Endothelial cell of umbilical vein (primary cell): ENCODE measurements around the gene CAMKK2. TPM values are rescaled to one million over a fixed set of nuclear protein-coding genes. Genes with fewer than 3 reads are reported as not detected.

ENCODE experiments used
- Bru-seq: library from RNA; stranded (reverse); fragments of 400-500 nt; gene quantifications from one replicate; lab custom pipeline; 2021; lab: Mats Ljungman, UMichigan
- BruChase-seq, 2 experiments: library from RNA; stranded (reverse); fragments of 400-500 nt; gene quantifications; one replicate each; lab custom pipeline; 2021; lab: Mats Ljungman, UMichigan
- BruUV-seq: library from RNA; stranded (reverse); fragments of 400-500 nt; replicated peaks from 2 replicates; lab custom pipeline; 2021; lab: Mats Ljungman, UMichigan
- CTCF ChIA-PET: fragments of 300-600, 350-600 bp; sonication (Branson Sonifier 250); formaldehyde crosslinking; loops from one replicate; lab custom pipeline; 2021; ENCODE audit warnings: antibody characterized with exemption, inconsistent platforms; lab: Charles Lee
- POLR2A ChIA-PET: fragments of 300-600, 350-600 bp; sonication (Branson Sonifier 250); formaldehyde crosslinking; loops from one replicate; lab custom pipeline; 2021; ENCODE audit warnings: antibody characterized with exemption, inconsistent platforms; lab: Charles Lee
- DNase-seq: peaks from one replicate; pipeline ENCODE4 v3.0.0-alpha.2; 2011; ENCODE audit warnings: low read depth, low spot score
- FAIRE-seq: peaks from 2 replicates; lab custom pipeline; 2011; peaks lifted over from hg19 to GRCh38; lab: Jason Lieb, UNC
- H2AFZ ChIP-seq: 2 replicates; pipeline ENCODE4 v1.6.0; 2012; ENCODE audit warnings: low read depth, low read length, control low read depth, inconsistent platforms
- H3K27ac ChIP-seq: 2 replicates; pipeline ENCODE4 v1.5.1; 2011; ENCODE audit warnings: low read depth, mild to moderate bottlenecking, control low read depth, low read length, moderate library complexity; ENCODE audit not compliant: insufficient read depth
- H3K27me3 ChIP-seq, 2 experiments: 2 replicates each; pipeline versions ENCODE4 v1.6.0 to v1.6.1; 2011; ENCODE audit warnings: low read length in 2 of 2, mixed read lengths in 1 of 2; ENCODE audit not compliant: control insufficient read depth in 2 of 2, insufficient read depth in 2 of 2
- H3K36me3 ChIP-seq, 2 experiments: 2 replicates in 1 of 2; 3 replicates in 1 of 2; pipeline ENCODE4 v1.5.1; 2011; ENCODE audit warnings: low read length in 2 of 2, mild to moderate bottlenecking in 1 of 2, moderate library complexity in 1 of 2; ENCODE audit not compliant: control insufficient read depth in 2 of 2, insufficient read depth in 2 of 2; ENCODE audit errors: extremely low read depth in 1 of 2
- H3K4me1 ChIP-seq: 3 replicates; pipeline ENCODE4 v1.5.1; 2011; ENCODE audit warnings: mild to moderate bottlenecking, low read length; ENCODE audit not compliant: control insufficient read depth, insufficient read depth; ENCODE audit errors: extremely low read depth
- H3K4me2 ChIP-seq: 2 replicates; pipeline ENCODE4 v1.6.1; 2011; ENCODE audit warnings: low read length, control low read depth, mixed read lengths; ENCODE audit not compliant: insufficient read depth
- H3K4me3 ChIP-seq, 3 experiments: fragments of 200-600 bp in 1 of 3; sonication (generic), shearing (Covaris generic) in 1 of 3; replicated peaks in 1 of 3; 2 replicates each; pipeline ENCODE4 v1.5.1; 2011 to 2016; ENCODE audit warnings: control low read depth in 3 of 3, low read length in 3 of 3, mild to moderate bottlenecking in 2 of 3, inconsistent platforms in 1 of 3, low read depth in 1 of 3, moderate library complexity in 1 of 3; ENCODE audit not compliant: insufficient read depth in 1 of 3
- H3K79me2 ChIP-seq: 2 replicates; pipeline ENCODE4 v1.6.0; 2012; ENCODE audit warnings: low read length, inconsistent platforms; ENCODE audit not compliant: control insufficient read depth, insufficient read depth
- H3K9ac ChIP-seq: replicated peaks from 2 replicates; pipeline ENCODE3; 2011; ENCODE audit warnings: low read length, control low read depth; ENCODE audit not compliant: insufficient read depth; ENCODE audit errors: extremely low read depth
- H3K9me1 ChIP-seq: replicated peaks from 3 replicates; pipeline ENCODE4 v1.6.0; 2011; ENCODE audit warnings: mild to moderate bottlenecking, low read length; ENCODE audit not compliant: control insufficient read depth, insufficient read depth; ENCODE audit errors: extremely low read depth
- H3K9me3 ChIP-seq: replicated peaks from 2 replicates; pipeline ENCODE4 v1.5.1; 2012; ENCODE audit warnings: low read length, inconsistent platforms; ENCODE audit not compliant: control insufficient read depth, insufficient read depth
- H4K20me1 ChIP-seq: replicated peaks from 2 replicates; pipeline ENCODE3; 2011; ENCODE audit warnings: mild to moderate bottlenecking, low read length; ENCODE audit not compliant: control insufficient read depth, insufficient read depth; ENCODE audit errors: extremely low read depth
- POLR2AphosphoS5 ChIP-seq: IDR thresholded peaks from 2 replicates; pipeline ENCODE4 v1.6.1; 2012; ENCODE audit warnings: low read depth, mild to moderate bottlenecking, control low read depth, low read length, moderate library complexity; ENCODE audit not compliant: insufficient read depth
- dilution Hi-C: fragments of 300-500 bp; cut with MboI; formaldehyde crosslinking; loops from one replicate; pipeline ENCODE4 v1.15.0; 2019; ENCODE audit warnings: low sequenced_read_pairs; ENCODE audit not compliant: extremely low pct_ligation_motif_present
- intact Hi-C: fragments of 100-400 bp; cut with micrococcal nuclease; formaldehyde crosslinking; loops from one replicate; pipeline ENCODE4 v1.10.0; 2022
- long read RNA-seq: library from polyadenylated mRNA; stranded (forward); transcript quantifications from one replicate; pipeline ENCODE4 v2.0.0, GENCODE V29; 2021
- polyA minus RNA-seq, 3 experiments: library from RNA; depleted of rRNA, polyadenylated mRNA; stranded (reverse); fragments of >200 nt; gene quantifications; 1 replicate in 1 of 3; 2 replicates in 2 of 3; pipeline ENCODE4 v1.2.3, GENCODE V29; 2011
- polyA plus RNA-seq, 4 experiments: library from polyadenylated mRNA; depleted of rRNA in 3 of 4; stranded (reverse) in 3 of 4; unstranded in 1 of 4; fragments of >200 nt; gene quantifications; 2 replicates each; pipeline versions ENCODE4 v1.2.1 to v1.2.3, GENCODE V29; 2011 to 2012; ENCODE audit warnings: missing spikeins in 1 of 4
- total RNA-seq: library from RNA; stranded (reverse); gene quantifications from 2 replicates; pipeline ENCODE4 v1.2.3, GENCODE V29; 2021
- TF ChIP-seq, protein P1 (sequence below), 2 donors: IDR thresholded peaks; 1 replicate in 1 of 2; 2 replicates in 1 of 2; pipeline ENCODE4 v1.5.1; 2011; ENCODE audit warnings: low read length in 2 of 2, mild to moderate bottlenecking in 2 of 2, moderate library complexity in 2 of 2, control low read depth in 1 of 2, inconsistent platforms in 1 of 2, low read depth in 1 of 2; ENCODE audit not compliant: insufficient read depth in 1 of 2; ENCODE audit errors: extremely low read depth in 1 of 2

CAMKK2 gene
- total RNA-seq (41.8 and 45.0 TPM in 2 replicates), polyA plus RNA-seq (30.8 and 32.5 TPM in 2 replicates), polyA minus RNA-seq (44.4 and 45.0 TPM in 2 replicates), Bru-seq, nascent RNA (percentile 70 among the genes with signal in this experiment), BruChase-seq, experiment 1, labeled RNA remaining after a 6-hour chase (percentile 78 among the genes with signal in this experiment), BruChase-seq, experiment 2, labeled RNA remaining after a 2-hour chase (percentile 71 among the genes with signal in this experiment)
- 28.4 and 31.0 TPM in 2 replicates for polyA plus RNA-seq (2011; cell fraction: cytosol; rRNA removed)
- 45.6 and 47.1 TPM in 2 replicates for polyA plus RNA-seq (2011; cell fraction: nucleus; rRNA removed)
- 33.3 and 39.7 TPM in 2 replicates for polyA plus RNA-seq (2012)
- polyA minus RNA-seq (2011; cell fraction: cytosol; rRNA and poly(A)+ RNA removed): 16.7 TPM
- 31.2 and 32.0 TPM in 2 replicates for polyA minus RNA-seq (2011; cell fraction: nucleus; rRNA and poly(A)+ RNA removed)
- long read RNA-seq, transcript CAMKK2-207 (17 exons, 2,116 nt): minor isoform, 7 of 105 reads
- long read RNA-seq, transcript CAMKK2-208 (16 exons, 2,006 nt): major isoform, 28 of 105 reads
- long read RNA-seq, partial matches to known transcripts: 6 of 105 reads
- long read RNA-seq, other reads (novel, unspliced or antisense): 64 of 105 reads

DNA sequence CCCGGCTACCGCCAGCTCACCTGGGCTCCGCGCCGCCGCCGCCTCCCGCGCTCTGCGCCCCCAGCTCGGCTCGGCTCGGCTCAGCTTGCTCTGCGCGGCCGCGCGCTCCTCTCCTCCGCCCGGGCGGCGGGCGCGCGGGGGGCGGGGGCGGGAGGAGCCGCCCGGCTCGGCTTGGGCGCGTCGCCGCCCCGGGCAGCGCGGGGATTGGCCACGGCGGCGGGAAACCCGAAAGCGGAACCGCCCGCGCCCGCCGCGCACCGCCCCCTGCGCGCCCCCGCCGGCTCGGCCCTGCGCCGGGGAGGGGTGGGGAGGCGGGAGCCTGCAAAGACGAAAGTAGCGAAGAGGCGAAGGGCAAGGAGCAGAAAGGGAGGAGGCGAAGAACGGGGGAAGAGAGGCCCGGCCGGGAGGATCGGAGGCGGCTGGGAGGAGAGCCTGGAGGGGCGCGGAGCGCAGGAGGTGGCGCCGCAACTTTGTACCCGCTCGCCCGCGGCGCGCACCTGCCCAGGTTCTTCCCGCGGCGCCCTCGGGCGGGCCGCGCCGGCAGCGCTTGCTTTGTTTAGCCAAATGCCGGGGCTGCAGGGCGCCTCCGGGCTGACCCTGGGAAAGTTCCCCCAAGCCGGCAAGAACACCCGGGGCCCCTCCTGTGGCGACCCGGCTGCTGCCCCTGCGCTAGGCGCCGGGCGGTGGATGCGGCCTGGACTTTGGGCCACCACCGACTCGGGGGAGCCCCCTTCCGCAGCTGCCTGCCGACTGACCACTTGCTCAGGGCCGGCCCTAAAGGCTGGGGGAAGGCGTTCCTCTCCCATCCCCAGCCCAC is at the start of gene CAMKK2:
CAMKK2 (minus strand) TSS at position 92 of the 817 bp plus-strand sequence. CDS start 22,183 bp downstream, outside the sequence.
- Histone ChIP-seq H3K27ac (peak within 1 kb of the TSS; percentile 63), H3K27me3 (no peaks in the 10 kb centered on the region), H3K79me2 (peaks cover 33% of the 10 kb centered on the region), H3K4me1 (peaks cover 16% of the 10 kb centered on the region), H3K4me3 (peak within 1 kb of the TSS; percentile 77 to 88 (median 77)), H3K9me3 (no peaks in the 10 kb centered on the region), H2AFZ (peak within 1 kb of the TSS; percentile 63), H3K36me3 (no peaks in the 10 kb centered on the region), H3K4me2 (peak within 1 kb of the TSS; percentile 85), H4K20me1 (no peaks in the 10 kb centered on the region), H3K9me1 (no peaks in the 10 kb centered on the region), H3K9ac (peak within 1 kb of the TSS; percentile 82)
- peak; percentile 66 for FAIRE-seq
- BruUV-seq: no TSS peak
- POLR2A ChIA-PET: interaction anchor here (0.6 to 1.1 kb wide), 2 partner anchors 9 to 393 kb away, joined by 4 to 10 read pairs; no protein-coding TSS in a partner anchor
- CTCF ChIA-PET: interaction anchor here (0.6 to 2.4 kb wide), 6 partner anchors 8 to 725 kb away, joined by 3 to 7 read pairs (median 4); no protein-coding TSS in a partner anchor
- intact Hi-C loops: loop anchor here (1.0 to 5.0 kb wide), 4 partner anchors 18 to 105 kb away; partner anchors contain the start of genes ANAPC5 and RNF34
- DNase-seq: peak; percentile 80
- dilution Hi-C loops: no loop called here
- TF ChIP-seq, protein P1, sequence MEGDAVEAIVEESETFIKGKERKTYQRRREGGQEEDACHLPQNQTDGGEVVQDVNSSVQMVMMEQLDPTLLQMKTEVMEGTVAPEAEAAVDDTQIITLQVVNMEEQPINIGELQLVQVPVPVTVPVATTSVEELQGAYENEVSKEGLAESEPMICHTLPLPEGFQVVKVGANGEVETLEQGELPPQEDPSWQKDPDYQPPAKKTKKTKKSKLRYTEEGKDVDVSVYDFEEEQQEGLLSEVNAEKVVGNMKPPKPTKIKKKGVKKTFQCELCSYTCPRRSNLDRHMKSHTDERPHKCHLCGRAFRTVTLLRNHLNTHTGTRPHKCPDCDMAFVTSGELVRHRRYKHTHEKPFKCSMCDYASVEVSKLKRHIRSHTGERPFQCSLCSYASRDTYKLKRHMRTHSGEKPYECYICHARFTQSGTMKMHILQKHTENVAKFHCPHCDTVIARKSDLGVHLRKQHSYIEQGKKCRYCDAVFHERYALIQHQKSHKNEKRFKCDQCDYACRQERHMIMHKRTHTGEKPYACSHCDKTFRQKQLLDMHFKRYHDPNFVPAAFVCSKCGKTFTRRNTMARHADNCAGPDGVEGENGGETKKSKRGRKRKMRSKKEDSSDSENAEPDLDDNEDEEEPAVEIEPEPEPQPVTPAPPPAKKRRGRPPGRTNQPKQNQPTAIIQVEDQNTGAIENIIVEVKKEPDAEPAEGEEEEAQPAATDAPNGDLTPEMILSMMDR (IDR thresholded peaks at IDR 0.05; ENCODE audit: extremely low read depth in 1 of 2, insufficient read depth in 1 of 2, low read depth in 1 of 2, low read length in 2 of 2): peak; percentile 3 to 21
- TF ChIP-seq POLR2AphosphoS5: no peak
